Endothelial cell of umbilical vein (primary cell): ENCODE results near the gene DYNC1H1. TPM values are rescaled to one million over a fixed set of nuclear protein-coding genes. Genes with fewer than 3 reads are reported as not detected.

Experiments used
- BruUV-seq: library from RNA; stranded (reverse); fragments of 400-500 nt; replicated peaks from 2 replicates; lab custom pipeline; 2021; lab: Mats Ljungman, UMichigan
- CTCF ChIA-PET: fragments of 300-600, 350-600 bp; sonication (Branson Sonifier 250); formaldehyde crosslinking; loops from one replicate; lab custom pipeline; 2021; ENCODE audit warnings: antibody characterized with exemption, inconsistent platforms; lab: Charles Lee
- POLR2A ChIA-PET: fragments of 300-600, 350-600 bp; sonication (Branson Sonifier 250); formaldehyde crosslinking; loops from one replicate; lab custom pipeline; 2021; ENCODE audit warnings: antibody characterized with exemption, inconsistent platforms; lab: Charles Lee
- DNase-seq: peaks from one replicate; pipeline ENCODE4 v3.0.0-alpha.2; 2011; ENCODE audit warnings: low read depth, low spot score
- FAIRE-seq: peaks from 2 replicates; lab custom pipeline; 2011; peaks lifted over from hg19 to GRCh38; lab: Jason Lieb, UNC
- H2AFZ ChIP-seq: 2 replicates; pipeline ENCODE4 v1.6.0; 2012; ENCODE audit warnings: low read depth, low read length, control low read depth, inconsistent platforms
- H3K27ac ChIP-seq: 2 replicates; pipeline ENCODE4 v1.5.1; 2011; ENCODE audit warnings: low read depth, mild to moderate bottlenecking, control low read depth, low read length, moderate library complexity; ENCODE audit not compliant: insufficient read depth
- H3K27me3 ChIP-seq, 2 experiments: 2 replicates each; pipeline versions ENCODE4 v1.6.0 to v1.6.1; 2011; ENCODE audit warnings: low read length in 2 of 2, mixed read lengths in 1 of 2; ENCODE audit not compliant: control insufficient read depth in 2 of 2, insufficient read depth in 2 of 2
- H3K36me3 ChIP-seq, 2 experiments: 2 replicates in 1 of 2; 3 replicates in 1 of 2; pipeline ENCODE4 v1.5.1; 2011; ENCODE audit warnings: low read length in 2 of 2, mild to moderate bottlenecking in 1 of 2, moderate library complexity in 1 of 2; ENCODE audit not compliant: control insufficient read depth in 2 of 2, insufficient read depth in 2 of 2; ENCODE audit errors: extremely low read depth in 1 of 2
- H3K4me1 ChIP-seq: 3 replicates; pipeline ENCODE4 v1.5.1; 2011; ENCODE audit warnings: mild to moderate bottlenecking, low read length; ENCODE audit not compliant: control insufficient read depth, insufficient read depth; ENCODE audit errors: extremely low read depth
- H3K4me2 ChIP-seq: 2 replicates; pipeline ENCODE4 v1.6.1; 2011; ENCODE audit warnings: low read length, control low read depth, mixed read lengths; ENCODE audit not compliant: insufficient read depth
- H3K4me3 ChIP-seq, 3 experiments: fragments of 200-600 bp in 1 of 3; sonication (generic), shearing (Covaris generic) in 1 of 3; replicated peaks in 1 of 3; 2 replicates each; pipeline ENCODE4 v1.5.1; 2011 to 2016; ENCODE audit warnings: control low read depth in 3 of 3, low read length in 3 of 3, mild to moderate bottlenecking in 2 of 3, inconsistent platforms in 1 of 3, low read depth in 1 of 3, moderate library complexity in 1 of 3; ENCODE audit not compliant: insufficient read depth in 1 of 3
- H3K79me2 ChIP-seq: 2 replicates; pipeline ENCODE4 v1.6.0; 2012; ENCODE audit warnings: low read length, inconsistent platforms; ENCODE audit not compliant: control insufficient read depth, insufficient read depth
- H3K9ac ChIP-seq: replicated peaks from 2 replicates; pipeline ENCODE3; 2011; ENCODE audit warnings: low read length, control low read depth; ENCODE audit not compliant: insufficient read depth; ENCODE audit errors: extremely low read depth
- H3K9me1 ChIP-seq: replicated peaks from 3 replicates; pipeline ENCODE4 v1.6.0; 2011; ENCODE audit warnings: mild to moderate bottlenecking, low read length; ENCODE audit not compliant: control insufficient read depth, insufficient read depth; ENCODE audit errors: extremely low read depth
- H3K9me3 ChIP-seq: replicated peaks from 2 replicates; pipeline ENCODE4 v1.5.1; 2012; ENCODE audit warnings: low read length, inconsistent platforms; ENCODE audit not compliant: control insufficient read depth, insufficient read depth
- H4K20me1 ChIP-seq: replicated peaks from 2 replicates; pipeline ENCODE3; 2011; ENCODE audit warnings: mild to moderate bottlenecking, low read length; ENCODE audit not compliant: control insufficient read depth, insufficient read depth; ENCODE audit errors: extremely low read depth
- CTCF ChIP-seq, 2 donors: IDR thresholded peaks; 1 replicate in 1 of 2; 2 replicates in 1 of 2; pipeline ENCODE4 v1.5.1; 2011; ENCODE audit warnings: low read length in 2 of 2, mild to moderate bottlenecking in 2 of 2, moderate library complexity in 2 of 2, control low read depth in 1 of 2, inconsistent platforms in 1 of 2, low read depth in 1 of 2; ENCODE audit not compliant: insufficient read depth in 1 of 2; ENCODE audit errors: extremely low read depth in 1 of 2
- EZH2 ChIP-seq: IDR thresholded peaks from 2 replicates; pipeline ENCODE4 v1.6.1; 2012; ENCODE audit warnings: borderline replicate concordance, low read depth, mild to moderate bottlenecking, moderate library complexity, low read length, inconsistent platforms; ENCODE audit not compliant: severe bottlenecking
- FOS ChIP-seq: IDR thresholded peaks from 2 replicates; pipeline ENCODE4 v1.6.1; 2011; ENCODE audit warnings: mild to moderate bottlenecking, low read length, moderate library complexity, borderline replicate concordance; ENCODE audit not compliant: insufficient read depth
- GATA2 ChIP-seq: IDR thresholded peaks from 2 replicates; pipeline ENCODE4 v1.7.0; 2011; ENCODE audit warnings: low read depth, mild to moderate bottlenecking, moderate library complexity, mixed read lengths, low read length; ENCODE audit not compliant: insufficient read length, insufficient read depth
- JUN ChIP-seq: IDR thresholded peaks from 2 replicates; pipeline ENCODE4 v1.6.1; 2011; ENCODE audit warnings: borderline replicate concordance, low read depth; ENCODE audit not compliant: insufficient read length, insufficient read depth
- MYC ChIP-seq: IDR thresholded peaks from one replicate; pipeline ENCODE4 v1.6.1; 2011; ENCODE audit warnings: mild to moderate bottlenecking, low read depth, low read length
- POLR2A ChIP-seq: IDR thresholded peaks from 2 replicates; pipeline ENCODE4 v1.6.1; 2012; ENCODE audit warnings: low read depth, mild to moderate bottlenecking, control low read depth, low read length
- POLR2AphosphoS5 ChIP-seq: IDR thresholded peaks from 2 replicates; pipeline ENCODE4 v1.6.1; 2012; ENCODE audit warnings: low read depth, mild to moderate bottlenecking, control low read depth, low read length, moderate library complexity; ENCODE audit not compliant: insufficient read depth
- dilution Hi-C: fragments of 300-500 bp; cut with MboI; formaldehyde crosslinking; loops from one replicate; pipeline ENCODE4 v1.15.0; 2019; ENCODE audit warnings: low sequenced_read_pairs; ENCODE audit not compliant: extremely low pct_ligation_motif_present
- intact Hi-C: fragments of 100-400 bp; cut with micrococcal nuclease; formaldehyde crosslinking; loops from one replicate; pipeline ENCODE4 v1.10.0; 2022
- polyA plus RNA-seq, 4 experiments: library from polyadenylated mRNA; depleted of rRNA in 3 of 4; stranded (reverse) in 3 of 4; unstranded in 1 of 4; fragments of >200 nt; gene quantifications; 2 replicates each; pipeline versions ENCODE4 v1.2.1 to v1.2.3, GENCODE V29; 2011 to 2012; ENCODE audit warnings: missing spikeins in 1 of 4
- total RNA-seq: library from RNA; stranded (reverse); gene quantifications from 2 replicates; pipeline ENCODE4 v1.2.3, GENCODE V29; 2021
- TF ChIP-seq, protein P1 (sequence below): IDR thresholded peaks from 2 replicates; pipeline ENCODE4 v1.6.1; 2011; ENCODE audit not compliant: insufficient read depth, insufficient read length

DYNC1H1 gene
- total and polyA plus RNA-seq, 2 donors (not counting 3 experiments of a cell fraction or from before 2014, with no cell fraction given), result 254 to 648 TPM

GRCh38 chr14:101968186-101968585, 3.8 kb downstream of the DYNC1H1 start:
- no peaks in the 10 kb centered on the region for H3K27me3 ChIP-seq
- H3K4me3 ChIP-seq, result no peak overlapping the region
- BruUV-seq, result no TSS peak
- ChIA-PET CTCF (interaction anchor here (0.8 to 2.5 kb wide), 4 partner anchors 11 to 261 kb away, joined by 3 to 12 read pairs (median 5); no protein-coding TSS in a partner anchor), POLR2A (no interaction called here)
- TF ChIP-seq CTCF (IDR thresholded peaks at IDR 0.05; ENCODE audit: extremely low read depth in 1 of 2, insufficient read depth in 1 of 2, low read depth in 1 of 2, low read length in 2 of 2), result no peak
- no peak for TF ChIP-seq POLR2AphosphoS5
- no peak for TF ChIP-seq POLR2A
- H3K9ac ChIP-seq, result no peak overlapping the region
- H3K4me2 ChIP-seq, result no peak overlapping the region
- peaks cover 3% of the 10 kb centered on the region for H4K20me1 ChIP-seq
- no peaks in the 10 kb centered on the region for H3K9me3 ChIP-seq
- FAIRE-seq (no peak), DNase-seq (no peak)
- dilution Hi-C loops, result no loop called here
- no peaks in the 10 kb centered on the region for H3K9me1 ChIP-seq
- no peak overlapping the region for H3K27ac ChIP-seq
- H3K4me1 ChIP-seq, result peaks cover 32% of the 10 kb centered on the region
- H3K36me3 ChIP-seq, result peaks cover 4 to 5% of the 10 kb centered on the region in 2 experiments
- intact Hi-C loops, result no loop called here
- no peak overlapping the region for H2AFZ ChIP-seq
- peaks cover 75% of the 10 kb centered on the region for H3K79me2 ChIP-seq

- no peak for DNase-seq
- peaks cover 87% of the 10 kb centered on the region for H3K79me2 ChIP-seq
- peaks cover 4 to 5% of the 10 kb centered on the region in 2 experiments for H3K36me3 ChIP-seq
- FAIRE-seq, result no peak
- H3K27ac ChIP-seq, result no peak overlapping the region
- H3K4me2 ChIP-seq, result no peak overlapping the region
- H3K4me1 ChIP-seq, result peaks cover 34% of the 10 kb centered on the region
- no TSS peak for BruUV-seq
- H3K9me3 ChIP-seq, result no peaks in the 10 kb centered on the region
- H3K4me3 ChIP-seq, result no peak overlapping the region
- TF ChIP-seq, protein P1, sequence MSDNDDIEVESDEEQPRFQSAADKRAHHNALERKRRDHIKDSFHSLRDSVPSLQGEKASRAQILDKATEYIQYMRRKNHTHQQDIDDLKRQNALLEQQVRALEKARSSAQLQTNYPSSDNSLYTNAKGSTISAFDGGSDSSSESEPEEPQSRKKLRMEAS, result no peak
- no peak for TF ChIP-seq JUN
- no peak for TF ChIP-seq MYC
- TF ChIP-seq POLR2AphosphoS5, result no peak
- TF ChIP-seq EZH2, result no peak
- no peak for TF ChIP-seq FOS
- no peak for TF ChIP-seq POLR2A
- TF ChIP-seq CTCF (IDR thresholded peaks at IDR 0.05; ENCODE audit: extremely low read depth in 1 of 2, insufficient read depth in 1 of 2, low read depth in 1 of 2, low read length in 2 of 2), result no peak
- no peak for TF ChIP-seq GATA2
- no peak overlapping the region for H3K9ac ChIP-seq
- no peak overlapping the region for H2AFZ ChIP-seq
- peaks cover 3% of the 10 kb centered on the region for H4K20me1 ChIP-seq
- dilution Hi-C loops, result no loop called here
- H3K27me3 ChIP-seq, result no peaks in the 10 kb centered on the region
- intact Hi-C loops, result no loop called here
- H3K9me1 ChIP-seq, result no peaks in the 10 kb centered on the region
- POLR2A ChIA-PET, result no interaction called here
- CTCF ChIA-PET, result interaction anchor here (1.5 to 2.5 kb wide), 2 partner anchors 8 to 199 kb away, joined by 4 to 12 read pairs; no protein-coding TSS in a partner anchor
Measured at GRCh38 chr14:101969481-101969880, 5.1 kb downstream of the DYNC1H1 start.
